HEK293 (cell line): ENCODE measurements around the gene LRP1B.

Experiments used
- KLF1 ChIP-seq: fragments of 450-650 bp; formaldehyde crosslinking; IDR thresholded peaks from 2 replicates; pipeline ENCODE4 v1.5.1; 2016; ENCODE audit warnings: missing biosample characterization, missing genetic modification characterization
- REPIN1 ChIP-seq: fragments of 450-650 bp; formaldehyde crosslinking; IDR thresholded peaks from 2 replicates; pipeline ENCODE4 v1.5.1; 2017; ENCODE audit warnings: missing biosample characterization, missing genetic modification characterization, low read depth
- ZBTB21 ChIP-seq: fragments of 450-650 bp; formaldehyde crosslinking; IDR thresholded peaks from 2 replicates; pipeline ENCODE4 v1.5.1; 2017; ENCODE audit warnings: missing biosample characterization, missing genetic modification characterization
- ZNF48 ChIP-seq: fragments of 450-650 bp; formaldehyde crosslinking; IDR thresholded peaks from 2 replicates; pipeline ENCODE4 v1.5.1; 2016; ENCODE audit warnings: missing biosample characterization, missing genetic modification characterization
- TF ChIP-seq, protein P1 (sequence below): fragments of 450-650 bp; formaldehyde crosslinking; IDR thresholded peaks from 2 replicates; pipeline ENCODE4 v1.5.1; 2016; ENCODE audit warnings: missing biosample characterization, missing genetic modification characterization, borderline replicate concordance
- TF ChIP-seq, protein P2 (sequence below): fragments of 450-650 bp; formaldehyde crosslinking; IDR thresholded peaks from 2 replicates; pipeline ENCODE4 v1.5.1; 2016; ENCODE audit warnings: missing biosample characterization, missing genetic modification characterization
- TF ChIP-seq, protein P3 (sequence below): fragments of 450-650 bp; formaldehyde crosslinking; IDR thresholded peaks from 2 replicates; pipeline ENCODE4 v1.5.1; 2016; ENCODE audit warnings: missing biosample characterization, missing genetic modification characterization

DNA sequence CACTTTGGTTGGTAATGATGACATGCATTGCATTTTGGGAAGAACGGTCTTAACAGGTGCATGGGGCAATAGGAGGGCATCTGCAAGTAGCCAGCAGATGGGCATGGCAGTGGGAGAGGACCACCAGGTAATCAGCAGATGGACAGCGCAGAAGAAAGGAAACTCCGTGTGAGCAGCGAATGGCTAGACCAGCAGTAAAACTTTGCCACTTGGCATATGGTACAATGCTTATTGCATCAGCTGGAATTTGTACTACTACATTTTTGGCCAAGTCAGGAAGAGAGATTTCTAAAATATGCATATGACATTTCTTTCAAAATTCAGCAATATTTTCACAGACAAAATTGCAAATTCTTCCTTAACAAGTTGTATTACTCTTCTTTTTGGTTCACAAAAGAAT, 768.5 kb downstream of the LRP1B start:
- TF ChIP-seq, protein P1, sequence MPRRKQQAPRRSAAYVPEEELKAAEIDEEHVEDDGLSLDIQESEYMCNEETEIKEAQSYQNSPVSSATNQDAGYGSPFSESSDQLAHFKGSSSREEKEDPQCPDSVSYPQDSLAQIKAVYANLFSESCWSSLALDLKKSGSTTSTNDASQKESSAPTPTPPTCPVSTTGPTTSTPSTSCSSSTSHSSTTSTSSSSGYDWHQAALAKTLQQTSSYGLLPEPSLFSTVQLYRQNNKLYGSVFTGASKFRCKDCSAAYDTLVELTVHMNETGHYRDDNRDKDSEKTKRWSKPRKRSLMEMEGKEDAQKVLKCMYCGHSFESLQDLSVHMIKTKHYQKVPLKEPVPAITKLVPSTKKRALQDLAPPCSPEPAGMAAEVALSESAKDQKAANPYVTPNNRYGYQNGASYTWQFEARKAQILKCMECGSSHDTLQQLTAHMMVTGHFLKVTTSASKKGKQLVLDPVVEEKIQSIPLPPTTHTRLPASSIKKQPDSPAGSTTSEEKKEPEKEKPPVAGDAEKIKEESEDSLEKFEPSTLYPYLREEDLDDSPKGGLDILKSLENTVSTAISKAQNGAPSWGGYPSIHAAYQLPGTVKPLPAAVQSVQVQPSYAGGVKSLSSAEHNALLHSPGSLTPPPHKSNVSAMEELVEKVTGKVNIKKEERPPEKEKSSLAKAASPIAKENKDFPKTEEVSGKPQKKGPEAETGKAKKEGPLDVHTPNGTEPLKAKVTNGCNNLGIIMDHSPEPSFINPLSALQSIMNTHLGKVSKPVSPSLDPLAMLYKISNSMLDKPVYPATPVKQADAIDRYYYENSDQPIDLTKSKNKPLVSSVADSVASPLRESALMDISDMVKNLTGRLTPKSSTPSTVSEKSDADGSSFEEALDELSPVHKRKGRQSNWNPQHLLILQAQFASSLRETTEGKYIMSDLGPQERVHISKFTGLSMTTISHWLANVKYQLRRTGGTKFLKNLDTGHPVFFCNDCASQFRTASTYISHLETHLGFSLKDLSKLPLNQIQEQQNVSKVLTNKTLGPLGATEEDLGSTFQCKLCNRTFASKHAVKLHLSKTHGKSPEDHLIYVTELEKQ (tag by site-specific recombination): no peak
- TF ChIP-seq ZBTB21 (tag by site-specific recombination) (no peak), KLF1 (tag by site-specific recombination) (no peak), REPIN1 (tag by site-specific recombination) (no peak), ZNF48 (tag by site-specific recombination) (no peak)
- TF ChIP-seq, protein P2, sequence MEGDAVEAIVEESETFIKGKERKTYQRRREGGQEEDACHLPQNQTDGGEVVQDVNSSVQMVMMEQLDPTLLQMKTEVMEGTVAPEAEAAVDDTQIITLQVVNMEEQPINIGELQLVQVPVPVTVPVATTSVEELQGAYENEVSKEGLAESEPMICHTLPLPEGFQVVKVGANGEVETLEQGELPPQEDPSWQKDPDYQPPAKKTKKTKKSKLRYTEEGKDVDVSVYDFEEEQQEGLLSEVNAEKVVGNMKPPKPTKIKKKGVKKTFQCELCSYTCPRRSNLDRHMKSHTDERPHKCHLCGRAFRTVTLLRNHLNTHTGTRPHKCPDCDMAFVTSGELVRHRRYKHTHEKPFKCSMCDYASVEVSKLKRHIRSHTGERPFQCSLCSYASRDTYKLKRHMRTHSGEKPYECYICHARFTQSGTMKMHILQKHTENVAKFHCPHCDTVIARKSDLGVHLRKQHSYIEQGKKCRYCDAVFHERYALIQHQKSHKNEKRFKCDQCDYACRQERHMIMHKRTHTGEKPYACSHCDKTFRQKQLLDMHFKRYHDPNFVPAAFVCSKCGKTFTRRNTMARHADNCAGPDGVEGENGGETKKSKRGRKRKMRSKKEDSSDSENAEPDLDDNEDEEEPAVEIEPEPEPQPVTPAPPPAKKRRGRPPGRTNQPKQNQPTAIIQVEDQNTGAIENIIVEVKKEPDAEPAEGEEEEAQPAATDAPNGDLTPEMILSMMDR: no peak
- TF ChIP-seq, protein P3, sequence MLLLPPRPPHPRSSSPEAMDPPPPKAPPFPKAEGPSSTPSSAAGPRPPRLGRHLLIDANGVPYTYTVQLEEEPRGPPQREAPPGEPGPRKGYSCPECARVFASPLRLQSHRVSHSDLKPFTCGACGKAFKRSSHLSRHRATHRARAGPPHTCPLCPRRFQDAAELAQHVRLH (tag by site-specific recombination): no peak
